ENCODE data around the gene INPPL1.

DNA sequence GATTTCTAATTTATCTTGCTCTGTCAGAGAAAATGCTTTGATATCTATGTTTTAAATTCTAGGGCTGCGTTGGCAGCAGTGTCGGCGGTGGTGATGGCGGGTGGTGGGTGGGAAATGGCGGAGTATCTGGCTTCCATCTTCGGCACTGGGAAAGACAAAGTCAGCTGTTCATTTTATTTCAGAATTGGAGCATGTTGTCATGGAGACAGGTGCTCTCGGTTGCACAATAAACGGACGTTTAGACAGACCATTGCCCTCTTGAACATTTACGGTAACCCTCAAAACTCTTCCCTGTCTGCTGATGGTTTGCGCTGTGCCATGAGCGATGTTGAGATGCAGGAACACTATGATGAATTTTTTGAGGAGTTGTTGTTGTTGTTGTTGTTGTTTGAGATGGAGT, 55.5 kb downstream of the INPPL1 start:
- TF ChIP-seq TARDBP (IDR thresholded peaks at IDR 0.05): no peak
- no peak for TF ChIP-seq HDGF (IDR thresholded peaks at IDR 0.05; ENCODE audit: borderline replicate concordance)
- no peak for TF ChIP-seq ZNF384 (IDR thresholded peaks at IDR 0.05)
- no peak for TF ChIP-seq CTBP1 (IDR thresholded peaks at IDR 0.05; ENCODE audit: borderline replicate concordance)
- no peak for TF ChIP-seq NFRKB (IDR thresholded peaks at IDR 0.05)
- TF ChIP-seq, protein P1, sequence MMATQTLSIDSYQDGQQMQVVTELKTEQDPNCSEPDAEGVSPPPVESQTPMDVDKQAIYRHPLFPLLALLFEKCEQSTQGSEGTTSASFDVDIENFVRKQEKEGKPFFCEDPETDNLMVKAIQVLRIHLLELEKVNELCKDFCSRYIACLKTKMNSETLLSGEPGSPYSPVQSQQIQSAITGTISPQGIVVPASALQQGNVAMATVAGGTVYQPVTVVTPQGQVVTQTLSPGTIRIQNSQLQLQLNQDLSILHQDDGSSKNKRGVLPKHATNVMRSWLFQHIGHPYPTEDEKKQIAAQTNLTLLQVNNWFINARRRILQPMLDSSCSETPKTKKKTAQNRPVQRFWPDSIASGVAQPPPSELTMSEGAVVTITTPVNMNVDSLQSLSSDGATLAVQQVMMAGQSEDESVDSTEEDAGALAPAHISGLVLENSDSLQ (IDR thresholded peaks at IDR 0.05): no peak

Data from HEK293T (cell line).